NT2/D1 (cell line): ENCODE results near the gene LRIG1.

Experiments
- DNase-seq: peaks from one replicate; pipeline ENCODE4 v3.0.0-alpha.2; 2011; ENCODE audit warnings: low read depth, low spot score
- H3K27me3 ChIP-seq: 2 replicates; pipeline ENCODE4 v1.6.0; 2011; ENCODE audit warnings: mild to moderate bottlenecking; ENCODE audit not compliant: insufficient read length, insufficient read depth
- H3K36me3 ChIP-seq: 2 replicates; pipeline ENCODE4 v1.6.1; 2011; ENCODE audit warnings: mild to moderate bottlenecking, low read length, mixed read lengths; ENCODE audit not compliant: insufficient read depth, insufficient read length
- H3K4me1 ChIP-seq: 2 replicates; pipeline ENCODE4 v1.5.1; 2011; ENCODE audit not compliant: insufficient read depth, insufficient read length
- H3K4me3 ChIP-seq: 2 replicates; pipeline ENCODE4 v1.5.1; 2011; ENCODE audit warnings: low read depth; ENCODE audit not compliant: insufficient read length
- H3K9ac ChIP-seq: 2 replicates; pipeline ENCODE4 v1.6.0; 2011; ENCODE audit warnings: low read depth; ENCODE audit not compliant: insufficient read length
- H3K9me3 ChIP-seq: 2 replicates; pipeline ENCODE4 v1.5.1; 2011; ENCODE audit warnings: mild to moderate bottlenecking, low read length; ENCODE audit not compliant: insufficient read depth
- SUZ12 ChIP-seq: IDR thresholded peaks from 2 replicates; pipeline ENCODE4 v1.6.1; 2011; ENCODE audit not compliant: insufficient read length, insufficient read depth; ENCODE audit errors: extremely low read depth
- YY1 ChIP-seq: IDR thresholded peaks from 2 replicates; pipeline ENCODE4 v1.6.1; 2011; ENCODE audit not compliant: insufficient read length, insufficient read depth
- ZNF274 ChIP-seq: IDR thresholded peaks from 2 replicates; pipeline ENCODE4 v1.6.1; 2011; ENCODE audit warnings: mild to moderate bottlenecking, low read depth, low read length

The LRIG1 gene

GRCh38 chr3:66409771-66410754, 90.8 kb downstream of the LRIG1 start:
- Histone ChIP-seq H3K27me3 (no peaks in the 10 kb centered on the region), H3K4me1 (peaks cover 13% of the 10 kb centered on the region), H3K4me3 (no peak overlapping the region), H3K36me3 (peaks cover 79% of the 10 kb centered on the region), H3K9ac (no peak overlapping the region), H3K9me3 (peaks cover 5% of the 10 kb centered on the region; the same call in 1 of the 2 replicates)
- no peak for DNase-seq
- no peak for TF ChIP-seq SUZ12
- no peak for TF ChIP-seq YY1
- TF ChIP-seq ZNF274, result no peak

GRCh38 chr3:66407611-66408218, 93.1 kb downstream of the LRIG1 start:
- Histone ChIP-seq H3K4me3 (no peak overlapping the region), H3K36me3 (peaks cover 83% of the 10 kb centered on the region), H3K9ac (no peak overlapping the region), H3K4me1 (peaks cover 17% of the 10 kb centered on the region), H3K27me3 (no peaks in the 10 kb centered on the region), H3K9me3 (peaks cover 5% of the 10 kb centered on the region; the same call in 1 of the 2 replicates)
- peak; percentile 40 for DNase-seq
- no peak for TF ChIP-seq ZNF274
- no peak for TF ChIP-seq YY1
- no peak for TF ChIP-seq SUZ12

- H3K4me3 ChIP-seq, result no peak overlapping the region
- peaks cover 5% of the 10 kb centered on the region; the same call in 1 of the 2 replicates for H3K9me3 ChIP-seq
- DNase-seq, result no peak
- H3K36me3 ChIP-seq, result peaks cover 81% of the 10 kb centered on the region
- peaks cover 19% of the 10 kb centered on the region for H3K4me1 ChIP-seq
- H3K27me3 ChIP-seq, result no peaks in the 10 kb centered on the region
- no peak overlapping the region for H3K9ac ChIP-seq
- TF ChIP-seq SUZ12, result no peak
- TF ChIP-seq YY1, result no peak
- no peak for TF ChIP-seq ZNF274
Observed at GRCh38 chr3:66406831-66407610, 93.8 kb downstream of the LRIG1 start.

GRCh38 chr3:66406163-66406562, 94.7 kb downstream of the LRIG1 start:
- no peak for DNase-seq
- Histone ChIP-seq H3K9me3 (peaks cover 5% of the 10 kb centered on the region; the same call in 1 of the 2 replicates), H3K27me3 (no peaks in the 10 kb centered on the region), H3K36me3 (peaks cover 84% of the 10 kb centered on the region), H3K4me3 (no peak overlapping the region), H3K4me1 (peaks cover 25% of the 10 kb centered on the region), H3K9ac (peak overlapping the region; percentile 51)
- TF ChIP-seq SUZ12 (no peak), YY1 (no peak), ZNF274 (no peak)

- H3K36me3 ChIP-seq, result peaks cover 81% of the 10 kb centered on the region
- H3K9ac ChIP-seq, result peak overlapping the region; percentile 51
- peaks cover 25% of the 10 kb centered on the region for H3K4me1 ChIP-seq
- H3K4me3 ChIP-seq, result no peak overlapping the region
- no peak for DNase-seq
- H3K27me3 ChIP-seq, result no peaks in the 10 kb centered on the region
- peaks cover 5% of the 10 kb centered on the region; the same call in 1 of the 2 replicates for H3K9me3 ChIP-seq
- TF ChIP-seq SUZ12, result no peak
- TF ChIP-seq YY1, result no peak
- TF ChIP-seq ZNF274, result no peak
Observed at GRCh38 chr3:66405701-66406091, 95.1 kb downstream of the LRIG1 start.

GRCh38 chr3:66404903-66405700, 95.7 kb downstream of the LRIG1 start:
- no peak overlapping the region for H3K4me3 ChIP-seq
- peaks cover 5% of the 10 kb centered on the region; the same call in 1 of the 2 replicates for H3K9me3 ChIP-seq
- DNase-seq, result no peak
- peak overlapping the region; percentile 22 for H3K9ac ChIP-seq
- TF ChIP-seq YY1 (no peak), SUZ12 (no peak), ZNF274 (no peak)
- H3K27me3 ChIP-seq, result no peaks in the 10 kb centered on the region
- peaks cover 25% of the 10 kb centered on the region for H3K4me1 ChIP-seq
- H3K36me3 ChIP-seq, result peaks cover 80% of the 10 kb centered on the region
